Right cardiac atrium (tissue), 5 donors: ENCODE data around the gene ZNF445. TPM values are rescaled to one million over a fixed set of nuclear protein-coding genes. Genes with fewer than 3 reads are reported as not detected.
A peak's percentile ranks its signal among the peaks of the same experiment; 100 is the strongest.
"Not testable (repeated sequence)": the region's sequence is repeated elsewhere in the genome, so short reads cannot be mapped to it uniquely, and the experiment has no call there.

ENCODE experiments used
- ATAC-seq, 2 donors: fragments of 200-7000 bp; cut with Tn5 transposase; one replicate each; pipeline versions ENCODE4 v1.8.0 to v1.9.1; 2020; ENCODE audit warnings: moderate library complexity in 2 of 2, mild to moderate bottlenecking in 1 of 2
- DNase-seq, 3 donors: peaks; one replicate each; pipeline ENCODE4 v3.0.0-alpha.2; 2020
- H3K27ac ChIP-seq: one replicate; pipeline ENCODE4 v1.5.1; 2013; ENCODE audit warnings: mild to moderate bottlenecking, low read length, control low read depth, moderate library complexity
- H3K27me3 ChIP-seq: one replicate; pipeline ENCODE4 v1.6.1; 2013; ENCODE audit not compliant: control insufficient read depth, insufficient read depth
- H3K4me1 ChIP-seq: one replicate; pipeline ENCODE4 v1.6.1; 2013; ENCODE audit warnings: low read length; ENCODE audit not compliant: control insufficient read depth, insufficient read depth
- H3K4me3 ChIP-seq: one replicate; pipeline ENCODE4 v1.5.1; 2013; ENCODE audit warnings: low read length, control low read depth
- H3K9me3 ChIP-seq: one replicate; pipeline ENCODE4 v1.6.1; 2013; ENCODE audit warnings: low read length; ENCODE audit not compliant: control insufficient read depth
- WGBS: extraction: QIAGEN DNeasy Blood & Tissue Kit; methylation state at CpG from one replicate; pipeline ENCODE4 v1.1.7; 2013; 5-methylcytosine and 5-hydroxymethylcytosine counted together
- intact Hi-C, 4 donors: fragments of 100-400 bp; cut with DNase I; formaldehyde crosslinking; loops; one replicate each; pipeline versions ENCODE4 v1.11.0 to v1.14.0; 2022 to 2023
- polyA plus RNA-seq: library from polyadenylated mRNA; stranded (reverse); fragments of 200-250 nt; gene quantifications from one replicate; pipeline ENCODE4 v1.2.3, GENCODE V29; 2013
- total RNA-seq, 4 donors: library from RNA; stranded (reverse); fragmentation: NEBNext Ultra II Directional; extraction: Animal tissue kit (Norgen Biotek cat#: 25700); gene quantifications; one replicate each; pipeline ENCODE4 v1.2.1, GENCODE V29; 2021
- donor health status: healthy with polysubstance abuse.
- donor health status: DM: no; HTN: yes; CAD: no.
- donor health status: DM: no; HTN: no; CAD: no.
- donor health status: DM: no; HTN: yes; CAD: no; lungs with severe emphysema.
- donor health status: DM: yes; HTN: yes; CAD: no.

The ZNF445 gene
- total and polyA plus RNA-seq, 5 donors, result 5.7 to 15.6 (median 14.5) TPM

DNA sequence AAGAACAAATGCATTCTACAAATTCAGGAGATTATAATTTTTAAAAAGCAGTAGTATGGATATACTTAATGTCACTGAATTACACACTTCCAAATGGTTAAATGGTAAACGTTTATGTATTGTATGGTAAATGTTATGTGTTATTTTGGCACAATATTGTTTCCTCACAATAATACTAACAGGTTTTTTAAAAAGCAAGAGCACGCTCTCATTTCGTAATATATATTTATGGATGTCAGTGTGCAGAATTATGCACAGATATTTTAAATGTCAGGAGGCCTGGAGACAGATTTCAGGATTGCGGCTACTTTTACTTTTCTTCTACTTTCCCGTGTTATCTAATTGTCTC, 533 bp downstream of the ZNF445 start:
- Histone ChIP-seq H3K4me1 (no peaks in the 10 kb centered on the region), H3K27me3 (no peaks in the 10 kb centered on the region), H3K4me3 (peak overlapping the region; percentile 99), H3K27ac (no peak overlapping the region), H3K9me3 (no peaks in the 10 kb centered on the region)
- no peak for DNase-seq
- no peak for ATAC-seq
- WGBS, result under 1% methylated on average over 5 of the region's 5 CpGs
- intact Hi-C loops, result loop anchor here in 1 of 4 donors (10.0 kb wide), 1 partner anchor 152 kb away; no protein-coding TSS in a partner anchor

- Histone ChIP-seq H3K4me1 (no peaks in the 10 kb centered on the region), H3K9me3 (no peaks in the 10 kb centered on the region), H3K27ac (no peak overlapping the region), H3K4me3 (peak overlapping the region; percentile 99), H3K27me3 (no peaks in the 10 kb centered on the region)
- intact Hi-C loops, result loop anchor here in 1 of 4 donors (10.0 kb wide), 1 partner anchor 151 kb away; no protein-coding TSS in a partner anchor
- DNase-seq, result no peak
- ATAC-seq, result no peak
- 18% methylated on average over 6 of the region's 6 CpGs for WGBS
These were observed 1.3 kb downstream of the ZNF445 start for GRCh38 chr3:44476181-44476611.

GRCh38 chr3:44474886-44475285, 2.6 kb downstream of the ZNF445 start:
- not testable (repeated sequence) for H3K4me1 ChIP-seq

DNA sequence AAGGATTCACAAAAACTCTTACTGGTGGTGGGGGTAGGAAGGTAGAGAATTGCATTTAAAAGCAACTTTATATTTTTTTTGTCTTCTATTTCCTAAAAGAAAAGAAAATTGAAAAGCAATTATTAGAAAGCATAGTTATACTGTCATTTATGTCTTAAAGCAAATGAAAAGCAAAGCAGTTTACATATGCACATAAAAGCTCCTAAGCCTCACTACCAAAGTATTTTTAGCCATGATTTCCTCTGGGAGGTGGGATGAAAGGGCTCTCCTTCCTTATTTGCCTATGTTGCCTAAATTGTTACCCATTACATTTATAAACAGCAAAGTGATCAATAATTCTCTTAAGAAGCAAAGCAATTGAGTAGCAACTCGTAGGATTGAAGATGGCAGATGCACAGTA, 7.0 kb downstream of the ZNF445 start:
- ATAC-seq (no peak), DNase-seq (no peak)
- Histone ChIP-seq H3K4me3 (no peak overlapping the region), H3K27me3 (no peaks in the 10 kb centered on the region), H3K4me1 (no peaks in the 10 kb centered on the region), H3K9me3 (no peaks in the 10 kb centered on the region), H3K27ac (no peak overlapping the region)
- 88% methylated on average over 1 of the region's 1 CpG for WGBS
- intact Hi-C loops, result loop anchor here in 1 of 4 donors (10.0 kb wide), 1 partner anchor 146 kb away; no protein-coding TSS in a partner anchor

More at GRCh38 chr3:44474886-44475285, 2.6 kb downstream of the ZNF445 start:
- not testable (repeated sequence) for H3K4me3 ChIP-seq, H3K27me3 ChIP-seq, H3K27ac ChIP-seq, DNase-seq, H3K9me3 ChIP-seq, ATAC-seq
- 97% methylated on average over 10 of the region's 10 CpGs for whole genome bisulfite sequencing
- intact Hi-C loops, result loop anchor here in 2 of 4 donors (2.0 to 10.0 kb wide), 2 partner anchors 36 to 150 kb away; no protein-coding TSS in a partner anchor

DNA sequence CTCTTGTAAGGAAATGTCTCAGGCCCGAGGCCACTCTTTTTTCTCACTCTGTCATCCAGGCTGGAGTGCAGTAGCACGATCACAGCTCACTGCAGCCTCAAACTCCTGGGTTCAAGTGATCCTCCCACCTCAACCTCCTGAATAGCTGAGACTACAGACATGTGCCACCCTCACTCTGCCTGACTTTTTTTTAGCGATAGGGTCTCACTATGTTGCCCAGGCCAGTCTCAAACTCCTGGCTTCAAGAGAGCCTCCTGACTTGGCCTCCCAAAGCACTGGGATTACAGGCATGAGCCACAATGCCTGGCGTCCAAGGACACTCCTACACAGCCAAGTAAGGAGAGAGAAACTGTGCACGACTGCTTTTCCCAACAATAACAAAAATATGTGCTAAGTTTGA, 7.6 kb downstream of the ZNF445 start:
- WGBS, result 72% methylated on average over 5 of the region's 5 CpGs
- Histone ChIP-seq H3K9me3 (no peaks in the 10 kb centered on the region), H3K27me3 (no peaks in the 10 kb centered on the region), H3K27ac (no peak overlapping the region), H3K4me1 (no peaks in the 10 kb centered on the region), H3K4me3 (no peak overlapping the region)
- DNase-seq (no peak), ATAC-seq (no peak)
- intact Hi-C loops, result loop anchor here in 1 of 4 donors (10.0 kb wide), 1 partner anchor 145 kb away; no protein-coding TSS in a partner anchor

GRCh38 chr3:44468572-44469520, 8.6 kb downstream of the ZNF445 start:
- no peak overlapping the region for H3K27ac ChIP-seq
- ATAC-seq, result no peak
- WGBS, result 74% methylated on average over 10 of the region's 10 CpGs

DNA sequence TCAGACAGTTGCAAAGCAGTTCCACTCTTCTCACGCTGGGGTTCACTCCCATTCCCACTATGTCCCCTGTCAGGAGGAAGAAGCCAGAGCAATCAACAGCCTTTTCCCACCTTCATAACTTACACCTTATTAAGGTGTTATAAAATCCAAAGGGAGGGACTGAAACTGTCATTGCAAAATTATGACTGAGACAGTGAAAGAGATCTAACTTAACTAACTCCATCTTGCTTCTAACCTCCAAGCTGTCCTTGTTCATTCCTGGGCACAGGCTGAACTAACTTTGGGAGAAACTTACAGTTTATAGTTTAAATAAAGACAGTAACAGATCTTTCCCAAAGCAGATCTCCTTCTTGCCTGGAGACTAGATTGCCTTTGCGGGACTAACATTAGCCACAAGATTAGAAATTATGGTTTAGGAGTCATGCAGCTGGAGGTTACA, 9.4 kb downstream of the ZNF445 start:
- ATAC-seq, H3K9me3 ChIP-seq, intact Hi-C loops, DNase-seq, H3K4me1 ChIP-seq, H3K27ac ChIP-seq, H3K27me3 ChIP-seq, H3K4me3 ChIP-seq: not testable (repeated sequence)
- WGBS, result 86% methylated on average over 2 of the region's 2 CpGs

More at GRCh38 chr3:44468572-44469520, 8.6 kb downstream of the ZNF445 start:
- H3K4me3 ChIP-seq, result no peak overlapping the region
- no peaks in the 10 kb centered on the region for H3K9me3 ChIP-seq
- no peaks in the 10 kb centered on the region for H3K4me1 ChIP-seq
- no peak for DNase-seq
- H3K27me3 ChIP-seq, result no peaks in the 10 kb centered on the region
- intact Hi-C loops, result no loop called here

- Histone ChIP-seq H3K4me3 (no peak overlapping the region), H3K27me3 (no peaks in the 10 kb centered on the region), H3K9me3 (no peaks in the 10 kb centered on the region), H3K4me1 (no peaks in the 10 kb centered on the region), H3K27ac (no peak overlapping the region)
- intact Hi-C loops, result no loop called here
- no peak for DNase-seq
- 31% methylated on average over 1 of the region's 1 CpG for WGBS
- no peak for ATAC-seq
These were observed 10.2 kb downstream of the ZNF445 start for GRCh38 chr3:44467241-44467640.

DNA sequence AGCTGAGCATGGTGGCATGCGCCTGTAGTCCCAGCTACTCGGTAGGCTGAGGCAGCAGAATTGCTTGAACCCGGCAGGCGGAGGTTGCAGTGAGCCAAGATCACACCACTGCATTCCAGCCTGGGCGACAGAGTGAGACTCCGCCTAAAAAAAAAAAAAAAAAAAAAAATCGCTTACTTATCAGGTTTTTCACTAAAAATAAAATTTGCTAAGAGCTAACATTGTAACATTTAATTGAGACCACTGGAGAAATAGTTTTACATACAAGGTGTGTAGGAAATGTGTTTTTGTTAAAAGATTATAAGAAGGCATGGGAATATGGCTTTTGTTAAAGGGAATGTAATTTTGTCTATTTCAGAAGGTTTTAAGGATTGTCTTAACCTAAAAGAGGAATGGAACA, 12.6 kb downstream of the ZNF445 start:
- H3K4me1 ChIP-seq, H3K27ac ChIP-seq, intact Hi-C loops, H3K9me3 ChIP-seq, H3K4me3 ChIP-seq, ATAC-seq, DNase-seq, H3K27me3 ChIP-seq: not testable (repeated sequence)
- 94% methylated on average over 7 of the region's 7 CpGs for WGBS

DNA sequence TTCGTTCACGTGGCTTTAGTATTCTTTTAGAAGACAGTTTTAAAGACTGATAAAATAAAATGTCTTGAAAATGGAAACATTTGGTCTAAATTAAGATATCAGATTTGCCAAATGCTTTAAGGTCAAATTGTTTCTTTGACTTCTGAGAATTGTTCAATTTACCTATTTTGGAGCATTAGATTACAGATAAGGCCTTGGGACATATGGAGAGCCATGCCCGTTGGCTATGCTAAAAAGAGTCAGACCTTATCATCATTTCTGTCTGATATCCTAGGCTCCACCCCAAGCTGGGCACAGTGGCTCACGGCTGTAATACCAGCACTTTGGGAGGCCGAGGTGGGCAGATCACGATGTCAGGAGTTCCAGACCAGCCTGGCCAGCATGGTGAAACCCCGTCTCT, 13.0 kb downstream of the ZNF445 start:
- no peak for ATAC-seq
- no peak for DNase-seq
- Histone ChIP-seq H3K27ac (no peak overlapping the region), H3K4me3 (no peak overlapping the region), H3K9me3 (no peaks in the 10 kb centered on the region), H3K4me1 (no peaks in the 10 kb centered on the region), H3K27me3 (no peaks in the 10 kb centered on the region)
- 92% methylated on average over 7 of the region's 7 CpGs for WGBS
- intact Hi-C loops, result no loop called here

DNA sequence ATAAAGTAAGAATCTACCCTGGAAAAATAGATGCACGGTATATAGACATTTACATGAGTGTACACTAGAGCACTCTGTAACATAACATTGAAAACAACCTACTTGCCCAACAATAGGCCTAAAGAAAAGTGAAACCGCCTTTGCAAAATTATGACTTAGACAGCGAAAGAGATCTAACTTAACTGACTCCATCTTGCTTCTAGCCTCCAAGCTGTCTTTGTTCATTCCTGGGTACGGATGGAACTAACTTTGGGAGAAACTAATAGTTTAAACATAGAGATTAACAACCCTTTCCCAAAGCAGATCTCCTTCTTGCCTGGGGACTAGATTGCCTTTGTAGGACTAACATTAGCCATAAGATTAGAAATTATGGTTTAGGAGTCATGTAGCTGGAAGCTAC, 17.4 kb downstream of the ZNF445 start:
- ATAC-seq, H3K4me3 ChIP-seq, DNase-seq, H3K9me3 ChIP-seq, H3K27ac ChIP-seq, H3K4me1 ChIP-seq, H3K27me3 ChIP-seq, intact Hi-C loops: not testable (repeated sequence)
- 99% methylated on average over 4 of the region's 4 CpGs for WGBS
